ENCODE data around the gene ERBB3.
A peak's percentile ranks its signal among the peaks of the same experiment; 100 is the strongest.

Gene ERBB3

DNA sequence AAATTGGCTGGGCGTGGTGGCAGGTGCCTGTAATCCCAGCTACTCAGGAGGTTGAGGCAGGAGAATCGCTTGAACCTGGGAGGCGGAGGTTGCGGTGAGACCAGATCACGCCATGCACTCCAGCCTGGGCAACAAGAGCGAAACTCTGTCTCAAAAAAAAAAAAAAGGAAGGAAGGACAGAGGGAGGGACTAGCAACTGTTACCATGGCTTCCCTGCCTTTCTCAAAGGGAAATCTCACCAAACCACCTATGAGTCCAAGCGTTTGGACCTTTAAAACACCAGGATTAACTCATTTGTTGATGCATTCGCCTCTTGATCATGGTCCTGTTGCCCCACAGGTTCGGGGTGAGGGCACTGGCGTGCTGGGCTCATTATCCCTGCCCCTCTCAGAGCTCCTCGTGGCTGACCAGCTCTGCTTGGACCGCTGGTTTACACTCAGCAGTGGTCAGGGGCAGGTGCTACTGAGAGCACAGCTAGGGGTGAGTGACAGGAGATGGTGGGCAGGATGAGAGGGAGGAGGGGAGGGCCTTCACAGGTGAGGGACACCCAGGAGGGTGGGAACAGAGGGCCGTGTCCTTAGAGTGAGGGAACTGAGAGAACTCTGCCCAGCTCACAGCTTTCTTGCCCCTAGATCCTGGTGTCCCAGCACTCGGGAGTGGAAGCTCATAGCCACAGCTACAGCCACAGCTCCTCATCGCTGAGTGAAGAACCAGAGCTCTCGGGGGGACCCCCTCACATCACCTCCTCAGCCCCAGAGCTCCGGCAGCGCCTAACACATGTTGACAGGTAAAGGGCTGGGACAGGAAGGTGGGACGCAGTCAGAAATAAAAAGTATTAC is 62.2 kb downstream of the ERBB3 start:
- no peak for DNase-seq

- no peak for DNase-seq
These were observed 63.3 kb downstream of the ERBB3 start for GRCh38 chr12:56143217-56143616.

GRCh38 chr12:56143870-56144269 is 63.9 kb downstream of the ERBB3 start:
- no peak for DNase-seq

- no peak for DNase-seq
These were observed 65.3 kb downstream of the ERBB3 start for GRCh38 chr12:56145217-56145616.

GRCh38 chr12:56146492-56147460 is 66.8 kb downstream of the ERBB3 start:
- DNase-seq: no peak

DNA sequence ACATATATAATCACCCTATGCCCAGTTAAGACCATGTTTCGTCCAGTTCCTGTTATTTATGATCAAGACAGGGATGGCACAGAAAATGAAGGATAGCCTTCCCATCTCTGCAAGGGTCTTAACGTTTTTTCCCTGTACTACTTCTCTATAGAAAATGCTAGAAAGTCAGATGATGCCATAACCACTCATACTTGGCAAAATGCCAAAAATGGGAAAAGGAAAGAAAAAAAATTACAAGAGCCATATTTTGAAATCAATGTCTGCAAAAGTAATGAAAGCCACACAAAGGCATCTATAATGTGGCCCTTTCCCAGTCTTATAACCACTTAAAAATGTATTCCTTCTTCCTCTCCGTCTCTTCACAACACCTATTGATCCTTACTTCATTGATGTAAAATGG is 70.6 kb downstream of the ERBB3 start:
- no peak for DNase-seq

- DNase-seq: no peak
These were observed 71.7 kb downstream of the ERBB3 start for GRCh38 chr12:56151672-56152131.

DNA sequence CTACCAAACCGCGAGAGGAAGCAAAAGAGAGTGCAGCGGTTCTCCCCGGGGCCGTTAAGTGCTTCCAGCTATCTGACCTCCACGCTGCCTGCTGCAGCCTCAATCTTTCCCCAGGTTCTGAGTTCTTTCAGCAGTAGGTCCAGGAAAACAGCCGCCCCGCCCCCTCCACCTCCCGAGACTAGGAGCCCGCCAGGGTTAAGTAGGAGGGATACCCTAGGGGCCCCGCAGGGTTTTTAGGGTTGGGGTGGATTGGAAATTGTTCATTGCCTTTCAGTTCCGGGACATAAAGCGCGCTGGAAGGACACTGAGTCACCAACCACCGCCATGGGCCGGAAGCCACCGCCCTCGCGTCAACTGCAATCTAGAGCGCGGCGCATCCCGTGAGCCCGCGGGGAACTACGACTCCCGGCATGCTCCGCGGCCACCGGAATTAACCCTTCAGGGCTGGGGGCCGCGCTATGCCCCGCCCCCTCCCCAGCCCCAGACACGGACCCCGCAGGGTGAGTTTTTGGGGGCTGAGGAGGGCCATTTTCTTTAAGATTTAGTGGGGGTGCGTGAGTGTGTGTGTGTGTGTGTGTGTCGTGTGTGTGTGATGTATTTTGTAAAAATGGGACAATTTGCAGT is 72.3 kb downstream of the ERBB3 start, which contains the start of gene MYL6B:
Gene MYL6B (plus strand): TSS at position 456 of the 624 bp plus-strand sequence. CDS start 1,332 bp downstream, outside the sequence.
- peak; percentile 62 for DNase-seq
